ENCODE measurements around the gene HS6ST1.
"Not testable (repeated sequence)": the region's sequence is repeated elsewhere in the genome, so short reads cannot be mapped to it uniquely, and the experiment has no call there.

Gene HS6ST1

GRCh38 chr2:128321784-128322714 lies 3.4 kb upstream of the HS6ST1 start:
- peak; percentile 75 for DNase-seq

- no peak for DNase-seq
These were observed 2.5 kb upstream of the HS6ST1 start for GRCh38 chr2:128320906-128321771.

- DNase-seq: no peak
These were observed 1.7 kb upstream of the HS6ST1 start for GRCh38 chr2:128320192-128320905.

GRCh38 chr2:128319631-128320191 lies 1.0 kb upstream of the HS6ST1 start:
- no peak for DNase-seq

- DNase-seq: not testable (repeated sequence)
These were observed 423 bp downstream of the HS6ST1 start for GRCh38 chr2:128318245-128318644.

GRCh38 chr2:128317899-128318225 lies 806 bp downstream of the HS6ST1 start:
- not testable (repeated sequence) for DNase-seq

- no peak for DNase-seq
These were observed 1.3 kb downstream of the HS6ST1 start for GRCh38 chr2:128317181-128317898.

GRCh38 chr2:128316777-128317180 lies 1.9 kb downstream of the HS6ST1 start:
- DNase-seq: no peak

GRCh38 chr2:128315829-128316776 lies 2.6 kb downstream of the HS6ST1 start:
- DNase-seq: no peak

- DNase-seq: no peak
These were observed 3.4 kb downstream of the HS6ST1 start for GRCh38 chr2:128315122-128315828.

GRCh38 chr2:128314348-128315121 lies 4.1 kb downstream of the HS6ST1 start:
- DNase-seq: no peak

GRCh38 chr2:128313931-128314347 lies 4.7 kb downstream of the HS6ST1 start:
- DNase-seq: no peak

GRCh38 chr2:128313091-128313836 lies 5.4 kb downstream of the HS6ST1 start:
- DNase-seq: no peak

GRCh38 chr2:128312411-128312810 lies 6.3 kb downstream of the HS6ST1 start:
- DNase-seq: no peak

- no peak for DNase-seq
These were observed 6.8 kb downstream of the HS6ST1 start for GRCh38 chr2:128311755-128312341.

- DNase-seq: no peak
These were observed 7.4 kb downstream of the HS6ST1 start for GRCh38 chr2:128311216-128311754.

- DNase-seq: no peak
These were observed 7.9 kb downstream of the HS6ST1 start for GRCh38 chr2:128310761-128311160.

Data from amniotic stem cell (primary cell).